GM12864 (cell line): Measurements from ENCODE around the gene FXN.
A peak's percentile ranks its signal among the peaks of the same experiment; 100 is the strongest.
"Not testable (repeated sequence)": the region's sequence is repeated elsewhere in the genome, so short reads cannot be mapped to it uniquely, and the experiment has no call there.

Source experiments
- DNase-seq: peaks from one replicate; pipeline ENCODE4 v3.0.0-alpha.2; 2011; ENCODE audit warnings: low read depth
- H3K4me3 ChIP-seq: 2 replicates; pipeline ENCODE4 v1.5.1; 2011; ENCODE audit warnings: mild to moderate bottlenecking, low read depth, low read length, control low read depth
- TF ChIP-seq, protein P1 (sequence below): IDR thresholded peaks from 2 replicates; pipeline ENCODE4 v1.5.1; 2011; ENCODE audit warnings: low read depth, mild to moderate bottlenecking, moderate library complexity, low read length, control low read depth, inconsistent platforms; ENCODE audit errors: missing control alignments

FXN gene

DNA sequence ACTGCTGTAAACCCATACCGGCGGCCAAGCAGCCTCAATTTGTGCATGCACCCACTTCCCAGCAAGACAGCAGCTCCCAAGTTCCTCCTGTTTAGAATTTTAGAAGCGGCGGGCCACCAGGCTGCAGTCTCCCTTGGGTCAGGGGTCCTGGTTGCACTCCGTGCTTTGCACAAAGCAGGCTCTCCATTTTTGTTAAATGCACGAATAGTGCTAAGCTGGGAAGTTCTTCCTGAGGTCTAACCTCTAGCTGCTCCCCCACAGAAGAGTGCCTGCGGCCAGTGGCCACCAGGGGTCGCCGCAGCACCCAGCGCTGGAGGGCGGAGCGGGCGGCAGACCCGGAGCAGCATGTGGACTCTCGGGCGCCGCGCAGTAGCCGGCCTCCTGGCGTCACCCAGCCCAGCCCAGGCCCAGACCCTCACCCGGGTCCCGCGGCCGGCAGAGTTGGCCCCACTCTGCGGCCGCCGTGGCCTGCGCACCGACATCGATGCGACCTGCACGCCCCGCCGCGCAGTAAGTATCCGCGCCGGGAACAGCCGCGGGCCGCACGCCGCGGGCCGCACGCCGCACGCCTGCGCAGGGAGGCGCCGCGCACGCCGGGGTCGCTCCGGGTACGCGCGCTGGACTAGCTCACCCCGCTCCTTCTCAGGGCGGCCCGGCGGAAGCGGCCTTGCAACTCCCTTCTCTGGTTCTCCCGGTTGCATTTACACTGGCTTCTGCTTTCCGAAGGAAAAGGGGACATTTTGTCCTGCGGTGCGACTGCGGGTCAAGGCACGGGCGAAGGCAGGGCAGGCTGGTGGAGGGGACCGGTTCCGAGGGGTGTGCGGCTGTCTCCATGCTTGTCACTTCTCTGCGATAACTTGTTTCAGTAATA lies at the start of gene FXN:
Gene FXN, plus strand, starts transcription at position 315 of the 871 bp plus-strand sequence. Its CDS starts 31 bp downstream, at position 346.
- TF ChIP-seq, protein P1, sequence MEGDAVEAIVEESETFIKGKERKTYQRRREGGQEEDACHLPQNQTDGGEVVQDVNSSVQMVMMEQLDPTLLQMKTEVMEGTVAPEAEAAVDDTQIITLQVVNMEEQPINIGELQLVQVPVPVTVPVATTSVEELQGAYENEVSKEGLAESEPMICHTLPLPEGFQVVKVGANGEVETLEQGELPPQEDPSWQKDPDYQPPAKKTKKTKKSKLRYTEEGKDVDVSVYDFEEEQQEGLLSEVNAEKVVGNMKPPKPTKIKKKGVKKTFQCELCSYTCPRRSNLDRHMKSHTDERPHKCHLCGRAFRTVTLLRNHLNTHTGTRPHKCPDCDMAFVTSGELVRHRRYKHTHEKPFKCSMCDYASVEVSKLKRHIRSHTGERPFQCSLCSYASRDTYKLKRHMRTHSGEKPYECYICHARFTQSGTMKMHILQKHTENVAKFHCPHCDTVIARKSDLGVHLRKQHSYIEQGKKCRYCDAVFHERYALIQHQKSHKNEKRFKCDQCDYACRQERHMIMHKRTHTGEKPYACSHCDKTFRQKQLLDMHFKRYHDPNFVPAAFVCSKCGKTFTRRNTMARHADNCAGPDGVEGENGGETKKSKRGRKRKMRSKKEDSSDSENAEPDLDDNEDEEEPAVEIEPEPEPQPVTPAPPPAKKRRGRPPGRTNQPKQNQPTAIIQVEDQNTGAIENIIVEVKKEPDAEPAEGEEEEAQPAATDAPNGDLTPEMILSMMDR, result peak; percentile 97
- peak within 1 kb of the TSS; percentile 68 for H3K4me3 ChIP-seq
- DNase-seq, result peak; percentile 51

DNA sequence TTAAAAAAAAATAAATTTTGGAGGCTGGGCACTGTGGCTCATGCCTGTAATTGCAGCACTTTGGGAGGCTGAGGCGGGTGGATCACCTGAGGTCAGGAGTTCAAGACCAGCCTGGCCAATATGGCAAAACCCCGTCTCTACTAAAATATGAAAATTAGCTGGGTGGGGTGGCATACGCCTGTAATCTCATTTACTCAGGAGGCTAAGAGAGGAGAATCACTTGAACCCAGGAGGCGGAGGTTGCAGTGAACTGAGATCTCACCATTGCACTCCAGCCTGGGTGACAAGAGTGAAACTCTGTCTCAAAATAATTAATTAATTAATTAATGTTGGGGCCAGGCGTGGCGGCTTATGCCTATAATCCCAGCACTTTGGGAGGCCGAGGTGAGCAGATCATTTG lies 48.6 kb upstream of the FXN start:
- not testable (repeated sequence) for DNase-seq

DNA sequence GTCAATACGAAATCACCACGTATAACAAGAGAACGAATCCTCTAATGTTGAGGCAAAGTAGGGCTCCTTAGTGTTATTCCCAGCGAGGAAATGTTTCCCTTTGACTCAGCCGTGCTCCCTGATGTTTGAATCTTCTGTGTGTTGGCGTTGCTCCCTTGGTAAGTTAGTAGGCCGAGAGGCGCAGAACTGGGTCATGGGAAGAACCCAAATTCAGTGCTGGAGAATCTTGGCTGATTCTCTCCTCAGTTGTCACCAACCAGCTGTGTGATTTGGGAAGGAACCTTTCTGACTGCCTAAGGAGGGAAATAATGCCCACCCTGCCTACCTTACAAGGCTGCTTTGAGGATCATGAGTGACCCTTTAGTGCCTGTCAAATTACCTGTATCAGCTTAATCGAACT lies 44.1 kb upstream of the FXN start:
- H3K4me3 ChIP-seq, result no peak overlapping the region
- DNase-seq, result no peak
- TF ChIP-seq, protein P1, result no peak

More for the DNA sequence above, 48.6 kb upstream of the FXN start:
- H3K4me3 ChIP-seq, result not testable (repeated sequence)

DNA sequence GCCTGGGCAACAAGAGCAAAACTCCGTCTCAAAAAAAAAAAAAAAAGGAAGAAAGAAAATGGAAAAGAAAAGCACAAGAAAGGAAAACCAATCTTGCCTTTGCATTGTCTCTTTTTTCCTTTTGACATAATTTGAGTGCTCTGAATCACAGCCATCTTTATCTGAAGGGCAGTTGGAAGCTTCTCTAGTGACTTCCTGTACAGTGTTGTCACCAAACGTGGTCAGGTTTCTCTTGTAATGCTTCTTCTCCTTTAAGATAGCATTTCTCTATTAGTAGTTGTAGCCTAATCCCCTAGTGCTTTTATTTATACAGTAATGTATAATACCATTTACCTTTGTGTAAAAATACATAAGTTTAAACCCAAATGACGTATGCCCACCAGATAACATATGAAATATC lies 39.8 kb upstream of the FXN start:
- no peak for DNase-seq
- no peak overlapping the region for H3K4me3 ChIP-seq
- TF ChIP-seq, protein P1, result no peak

DNA sequence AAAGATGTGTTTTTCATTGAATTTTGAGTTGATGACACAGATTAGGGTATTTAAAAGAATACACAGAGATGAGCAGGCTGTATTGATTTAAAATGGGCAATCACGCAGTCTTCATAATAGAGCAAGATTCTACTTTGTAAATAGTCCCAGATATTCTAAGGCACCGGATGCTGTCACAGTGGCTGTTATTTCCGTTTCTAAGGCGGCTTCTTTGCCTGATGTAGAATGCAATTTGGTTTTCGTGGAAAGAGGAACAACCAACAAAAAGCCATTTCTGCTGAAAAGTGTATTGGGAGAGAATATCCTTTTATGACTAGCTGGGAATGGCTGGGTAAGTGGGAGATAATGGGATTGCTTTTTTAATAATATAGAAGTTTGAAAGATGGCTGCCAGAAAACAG lies 39.1 kb upstream of the FXN start:
- TF ChIP-seq, protein P1, result no peak
- no peak for DNase-seq
- no peak overlapping the region for H3K4me3 ChIP-seq

DNA sequence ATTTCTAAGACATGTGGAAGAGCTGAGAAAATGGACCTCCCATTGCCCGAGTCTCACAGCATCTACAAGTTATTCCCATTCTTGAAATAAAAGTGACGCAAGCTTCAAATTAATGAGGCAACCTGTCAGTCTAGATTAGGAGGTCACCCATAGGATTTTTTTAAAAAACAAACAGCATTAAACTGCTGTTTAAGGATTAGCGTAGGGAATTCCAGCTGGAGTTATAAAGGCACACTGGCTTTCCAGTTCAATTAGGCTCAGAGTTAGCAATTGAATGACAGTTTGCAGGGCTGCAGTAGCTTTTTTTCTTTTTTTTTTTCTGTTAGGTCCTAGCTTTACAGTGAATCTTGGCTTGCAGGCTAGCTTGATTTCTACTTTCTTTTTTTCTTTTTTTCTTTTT lies 37.9 kb upstream of the FXN start:
- no peak for DNase-seq
- H3K4me3 ChIP-seq, result no peak overlapping the region
- TF ChIP-seq, protein P1, result no peak

DNA sequence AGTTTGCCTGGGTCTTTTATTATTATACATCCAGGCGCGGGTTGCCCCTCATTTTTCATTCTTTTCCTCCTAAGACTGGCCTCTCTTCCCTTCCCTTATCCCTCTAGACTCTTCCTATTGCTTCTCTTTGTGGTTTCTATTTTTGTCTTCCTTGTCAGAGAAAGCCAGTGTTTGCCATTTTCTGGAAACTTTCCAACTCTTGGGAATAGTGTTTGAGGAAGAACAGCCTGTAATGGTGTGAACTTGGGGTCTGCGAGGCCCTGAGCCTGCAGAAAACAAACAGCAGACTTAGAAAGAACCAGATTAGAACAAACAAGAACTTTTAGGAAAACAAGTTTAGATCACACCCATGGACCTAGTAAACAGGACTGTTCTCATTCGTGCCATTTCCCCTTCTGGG lies 37.2 kb upstream of the FXN start:
- TF ChIP-seq, protein P1, result no peak
- no peak for DNase-seq
- H3K4me3 ChIP-seq, result no peak overlapping the region
